Aorta (tissue), 5 donors: Measurements from ENCODE around the gene L1CAM. TPM values are rescaled to one million over a fixed set of nuclear protein-coding genes. Genes with fewer than 3 reads are reported as not detected.

Experiments used
- ATAC-seq: fragments of 200-7000 bp; cut with Tn5 transposase; one replicate; pipeline ENCODE4 v1.9.1; 2022; ENCODE audit warnings: moderate library complexity; ENCODE audit not compliant: low FRiP score
- DNase-seq, 2 donors: peaks; one replicate each; pipeline ENCODE4 v3.0.0-alpha.2; 2020
- H3K27ac ChIP-seq, 2 donors: one replicate each; pipeline ENCODE4 v1.5.1; 2013; ENCODE audit warnings: low read length in 2 of 2, mild to moderate bottlenecking in 2 of 2, moderate library complexity in 2 of 2, control low read depth in 1 of 2, inconsistent platforms in 1 of 2, low read depth in 1 of 2
- H3K27me3 ChIP-seq, 2 donors: one replicate each; pipeline ENCODE4 v1.6.1; 2013; ENCODE audit warnings: control low read depth in 1 of 2, low read length in 1 of 2, mild to moderate bottlenecking in 1 of 2, moderate library complexity in 1 of 2; ENCODE audit not compliant: insufficient read depth in 2 of 2, control insufficient read depth in 1 of 2
- H3K36me3 ChIP-seq, 2 donors: one replicate each; pipeline ENCODE4 v1.6.1; 2013; ENCODE audit warnings: control low read depth in 1 of 2, low read length in 1 of 2, mild to moderate bottlenecking in 1 of 2; ENCODE audit not compliant: insufficient read depth in 2 of 2, control insufficient read depth in 1 of 2
- H3K4me1 ChIP-seq, 2 donors: one replicate each; pipeline ENCODE4 v1.6.1; 2013; ENCODE audit warnings: low read length in 2 of 2, control low read depth in 1 of 2, mild to moderate bottlenecking in 1 of 2, moderate library complexity in 1 of 2; ENCODE audit not compliant: insufficient read depth in 2 of 2, control insufficient read depth in 1 of 2
- H3K4me3 ChIP-seq, 2 donors: one replicate each; pipeline ENCODE4 v1.5.1; 2013; ENCODE audit warnings: low read length in 2 of 2, control low read depth in 1 of 2, mild to moderate bottlenecking in 1 of 2
- H3K9me3 ChIP-seq: one replicate; pipeline ENCODE4 v1.6.1; 2013; ENCODE audit warnings: mild to moderate bottlenecking, low read length; ENCODE audit not compliant: control insufficient read depth
- WGBS, 2 donors: extraction: QIAGEN DNeasy Blood & Tissue Kit; methylation state at CpG; one replicate each; pipeline ENCODE4 v1.1.7; 2013; 5-methylcytosine and 5-hydroxymethylcytosine counted together
- intact Hi-C, 2 donors: fragments of 100-400 bp; cut with DNase I; formaldehyde crosslinking; loops; one replicate each; pipeline versions ENCODE4 v1.14.2 to v1.15.0; 2022
- polyA plus RNA-seq, 2 donors: library from polyadenylated mRNA; stranded (reverse); fragments of 200-250 nt; gene quantifications; one replicate each; pipeline ENCODE4 v1.2.3, GENCODE V29; 2013
- total RNA-seq, 2 donors: library from RNA; stranded (reverse); fragmentation: NEBNext Ultra II Directional; extraction: Animal tissue kit (Norgen Biotek cat#: 25700); gene quantifications; one replicate each; pipeline ENCODE4 v1.2.1, GENCODE V29; 2021
- donor health status: healthy with polysubstance abuse.
- donor health status: Bipolar disorder and iron deficiency.
- donor health status: DM: no; HTN: no; CAD: no.
- donor health status: DM: no; HTN: no; CAD: no.
- donor health status: DM: yes; HTN: yes; CAD: no.

The L1CAM gene
- total and polyA plus RNA-seq, 4 donors: 1.0 to 11.6 (median 4.3) TPM; not detected in 1

DNA sequence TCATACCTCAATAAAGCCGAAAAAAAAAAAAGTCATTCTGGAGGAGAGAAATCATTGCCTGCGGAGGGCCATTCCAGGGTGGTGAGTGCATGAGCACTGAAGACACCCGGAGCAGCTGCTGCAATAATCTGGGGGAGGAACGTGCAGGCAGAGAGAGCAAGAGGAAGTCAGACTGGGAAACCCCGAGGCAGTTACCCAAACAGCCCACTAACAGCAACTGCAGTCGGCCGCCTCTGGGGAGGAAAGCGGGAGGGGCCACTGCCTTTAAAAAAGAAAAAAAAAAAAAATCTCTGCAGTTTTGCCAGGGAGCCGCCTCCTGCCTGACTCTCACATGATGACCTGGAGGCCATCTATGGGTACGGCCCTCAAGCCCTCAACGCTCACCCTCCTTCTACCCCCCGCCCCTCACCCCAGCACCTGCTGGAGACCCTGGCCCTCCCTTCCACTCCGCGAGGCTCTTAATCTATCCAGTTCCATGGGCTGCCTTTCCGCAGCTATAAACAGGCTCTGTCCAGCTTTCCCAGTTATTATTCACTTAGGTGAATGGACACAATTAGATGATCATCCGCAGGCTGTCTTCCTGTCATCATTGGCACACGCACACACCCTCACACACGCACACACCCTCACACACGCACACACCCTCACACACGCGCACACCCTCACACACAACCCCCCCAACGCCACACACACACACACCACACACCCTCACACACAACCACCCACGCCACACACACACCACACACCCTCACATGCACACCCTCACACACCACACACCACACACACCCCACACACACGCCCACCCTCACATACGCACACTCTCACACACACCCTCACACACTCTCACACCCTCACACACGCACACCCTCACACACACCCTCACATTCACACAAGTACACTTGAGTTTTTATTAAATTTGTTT is 15.1 kb upstream of the L1CAM start:
- DNase-seq: peak; percentile 77 to 78
- intact Hi-C loops: no loop called here
- Histone ChIP-seq H3K9me3 (no peaks in the 10 kb centered on the region), H3K4me1 (no peaks in the 10 kb centered on the region), H3K4me3 (no peak overlapping the region), H3K27me3 (no peaks in the 10 kb centered on the region), H3K36me3 (no peaks in the 10 kb centered on the region), H3K27ac (no peak overlapping the region)
- 37 to 61% methylated on average over 25 to 26 of the region's 26 CpGs for WGBS, 2 donors
- ATAC-seq: no peak

DNA sequence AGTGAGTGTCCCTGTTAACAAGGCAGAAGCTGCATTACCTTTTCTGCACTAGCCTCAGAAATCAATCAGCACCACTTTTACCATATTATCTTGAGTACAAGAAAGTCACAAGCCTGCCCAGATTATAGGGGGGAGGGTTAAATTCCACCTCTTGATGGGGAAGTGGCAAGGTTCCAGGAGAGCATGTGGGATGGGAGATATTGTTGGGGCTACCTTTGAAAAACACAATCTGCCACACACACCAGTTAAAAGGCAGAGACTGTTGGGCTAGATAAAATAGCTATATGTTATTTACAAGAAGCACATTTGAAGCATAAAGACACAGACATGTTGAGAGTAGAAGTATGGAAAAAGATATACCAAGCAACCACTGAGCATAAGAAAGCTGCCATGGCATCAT is 11.9 kb upstream of the L1CAM start:
- intact Hi-C loops: no loop called here
- no peaks in the 10 kb centered on the region for H3K4me1 ChIP-seq
- H3K4me3 ChIP-seq: no peak overlapping the region
- H3K9me3 ChIP-seq: no peaks in the 10 kb centered on the region
- no peak for DNase-seq
- H3K36me3 ChIP-seq: no peaks in the 10 kb centered on the region
- ATAC-seq: no peak
- H3K27me3 ChIP-seq: no peaks in the 10 kb centered on the region
- no peak overlapping the region for H3K27ac ChIP-seq

DNA sequence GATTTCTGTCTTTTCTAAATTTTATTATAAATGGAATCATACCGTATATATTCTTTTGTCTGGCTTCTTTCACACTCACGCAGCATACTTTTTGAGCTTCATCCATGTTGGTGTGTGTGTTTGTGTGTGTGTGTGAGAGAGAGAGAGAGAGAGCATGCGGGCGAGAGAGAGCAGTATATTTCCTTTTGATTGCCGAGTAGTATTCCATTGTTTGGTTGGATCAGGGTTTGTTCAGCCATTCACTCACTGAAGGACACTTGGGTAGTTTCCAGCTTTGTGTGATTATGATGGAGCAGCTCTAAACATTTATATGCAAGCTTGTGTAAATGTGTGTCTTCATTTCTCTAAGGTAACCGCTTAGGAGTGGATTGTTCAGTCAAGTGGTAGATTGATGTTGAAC is 3.1 kb upstream of the L1CAM start:
- no peaks in the 10 kb centered on the region for H3K4me1 ChIP-seq
- DNase-seq (no peak), ATAC-seq (no peak)
- H3K27me3 ChIP-seq: no peaks in the 10 kb centered on the region
- no peaks in the 10 kb centered on the region for H3K36me3 ChIP-seq
- intact Hi-C loops: no loop called here
- WGBS, 2 donors: 93 to 94% methylated on average over 6 of the region's 6 CpGs
- no peaks in the 10 kb centered on the region for H3K9me3 ChIP-seq
- no peak overlapping the region for H3K27ac ChIP-seq
- no peak overlapping the region for H3K4me3 ChIP-seq

DNA sequence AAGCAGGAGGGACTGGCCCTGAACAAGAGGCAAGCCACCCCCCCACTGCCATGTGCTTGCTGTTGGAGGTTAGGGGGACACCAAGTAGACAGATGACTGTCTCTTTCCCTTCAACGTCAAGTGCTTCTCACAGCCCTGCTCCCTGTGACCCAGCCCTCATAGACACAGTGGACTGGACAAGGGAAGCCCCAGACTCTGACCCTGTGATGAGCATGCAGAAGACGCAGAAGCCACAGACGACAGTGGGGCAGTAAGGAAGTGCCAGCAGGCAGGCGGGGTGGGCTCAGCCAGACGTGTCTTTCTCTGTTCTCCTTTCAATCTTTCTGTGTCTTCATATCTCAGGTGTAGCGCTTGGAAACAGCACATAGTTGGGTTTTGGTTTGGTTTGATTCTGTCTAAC is 2.4 kb upstream of the L1CAM start:
- no peaks in the 10 kb centered on the region for H3K27me3 ChIP-seq
- WGBS, 2 donors: 61 to 66% methylated on average over 6 of the region's 6 CpGs

DNA sequence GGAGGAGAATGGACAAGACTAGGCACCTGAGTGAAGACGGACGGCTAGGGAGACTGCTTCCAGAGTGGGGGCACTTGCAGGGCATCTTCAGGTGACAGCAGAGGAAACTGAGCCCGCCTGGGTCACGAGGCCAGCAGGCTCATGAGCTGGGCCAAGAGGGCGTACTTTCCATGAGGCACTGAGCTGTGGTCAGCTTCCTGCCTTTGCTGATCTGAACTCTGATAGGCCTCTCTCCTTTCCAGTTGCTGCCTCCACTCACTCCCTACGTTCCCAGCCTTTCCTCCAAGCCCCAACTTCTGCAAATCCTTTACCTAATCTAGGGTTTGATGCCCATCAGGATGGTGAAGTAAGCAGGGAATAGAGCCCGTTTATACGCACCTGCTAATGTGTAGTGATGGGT is 1.4 kb upstream of the L1CAM start:
- intact Hi-C loops: no loop called here
- no peaks in the 10 kb centered on the region for H3K4me1 ChIP-seq
- 75 to 76% methylated on average over 8 of the region's 8 CpGs for WGBS, 2 donors
- H3K4me3 ChIP-seq: no peak overlapping the region
- H3K9me3 ChIP-seq: no peaks in the 10 kb centered on the region
- H3K36me3 ChIP-seq: no peaks in the 10 kb centered on the region
- no peak for ATAC-seq
- H3K27me3 ChIP-seq: no peaks in the 10 kb centered on the region
- H3K27ac ChIP-seq: no peak overlapping the region
- no peak for DNase-seq

More for the DNA sequence above, 2.4 kb upstream of the L1CAM start:
- Histone ChIP-seq H3K4me1 (no peaks in the 10 kb centered on the region), H3K9me3 (no peaks in the 10 kb centered on the region), H3K36me3 (no peaks in the 10 kb centered on the region), H3K27ac (no peak overlapping the region), H3K4me3 (no peak overlapping the region)
- intact Hi-C loops: no loop called here
- DNase-seq: no peak
- no peak for ATAC-seq

DNA sequence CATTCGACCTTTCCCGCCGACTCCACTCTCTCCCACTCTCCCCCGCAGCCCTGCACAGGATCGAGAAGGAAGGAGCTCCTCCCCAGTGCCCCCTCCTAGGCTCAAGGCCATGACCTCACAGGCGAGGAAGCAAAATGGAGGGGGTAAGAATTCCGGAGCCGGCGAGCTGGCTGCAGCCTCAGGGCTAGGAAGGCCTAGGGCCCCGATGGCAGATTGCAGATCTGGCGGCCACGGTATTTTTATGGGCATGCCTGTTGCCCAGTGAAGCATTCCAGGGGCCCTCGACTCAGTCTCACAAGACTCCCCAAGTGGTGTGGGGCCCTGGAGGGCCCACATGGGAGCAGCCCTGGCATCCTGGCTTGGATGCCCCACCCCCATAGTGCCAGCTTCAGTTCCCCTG is 942 bp upstream of the L1CAM start:
- Histone ChIP-seq H3K27me3 (no peaks in the 10 kb centered on the region), H3K4me3 (no peak overlapping the region)
- 22 to 28% methylated on average over 13 of the region's 13 CpGs for WGBS, 2 donors

DNA sequence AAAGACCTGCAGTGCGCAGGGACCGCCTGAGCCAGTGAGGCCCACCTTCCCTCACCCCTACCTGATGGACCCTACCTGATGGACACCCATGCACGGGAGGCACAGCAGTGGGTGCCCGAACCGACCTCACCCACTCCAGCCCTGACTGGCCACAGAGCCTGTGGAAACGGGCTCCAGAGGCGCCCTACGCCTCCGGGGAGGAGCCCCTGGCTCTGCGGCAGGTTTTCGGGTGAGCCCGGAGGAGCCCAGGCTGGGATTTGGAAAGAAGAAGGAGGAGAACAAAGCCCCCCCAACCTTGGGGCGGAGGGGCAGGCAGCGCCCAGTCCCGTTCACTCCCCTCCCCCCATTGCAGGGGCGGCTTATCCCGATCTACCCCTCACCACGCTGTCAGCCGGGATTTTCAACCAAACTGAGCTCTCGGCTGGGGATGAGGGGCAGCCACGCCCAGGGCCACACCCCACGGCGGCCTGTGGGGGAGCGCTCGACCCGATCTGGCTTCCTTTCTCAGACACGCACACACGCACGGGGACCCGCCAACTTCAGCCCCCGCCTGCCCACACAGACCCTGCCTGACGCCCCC is 675 bp downstream of the L1CAM start:
- no peaks in the 10 kb centered on the region for H3K36me3 ChIP-seq
- DNase-seq: no peak
- 4 to 16% methylated on average over 30 to 32 of the region's 32 CpGs for WGBS, 2 donors
- no peaks in the 10 kb centered on the region for H3K4me1 ChIP-seq
- H3K27me3 ChIP-seq: no peaks in the 10 kb centered on the region
- intact Hi-C loops: no loop called here
- H3K4me3 ChIP-seq: no peak overlapping the region
- no peaks in the 10 kb centered on the region for H3K9me3 ChIP-seq
- no peak overlapping the region for H3K27ac ChIP-seq
- no peak for ATAC-seq

More for the DNA sequence above, 942 bp upstream of the L1CAM start:
- intact Hi-C loops: no loop called here
- Histone ChIP-seq H3K36me3 (no peaks in the 10 kb centered on the region), H3K27ac (no peak overlapping the region), H3K4me1 (no peaks in the 10 kb centered on the region), H3K9me3 (no peaks in the 10 kb centered on the region)
- DNase-seq: no peak
- no peak for ATAC-seq

DNA sequence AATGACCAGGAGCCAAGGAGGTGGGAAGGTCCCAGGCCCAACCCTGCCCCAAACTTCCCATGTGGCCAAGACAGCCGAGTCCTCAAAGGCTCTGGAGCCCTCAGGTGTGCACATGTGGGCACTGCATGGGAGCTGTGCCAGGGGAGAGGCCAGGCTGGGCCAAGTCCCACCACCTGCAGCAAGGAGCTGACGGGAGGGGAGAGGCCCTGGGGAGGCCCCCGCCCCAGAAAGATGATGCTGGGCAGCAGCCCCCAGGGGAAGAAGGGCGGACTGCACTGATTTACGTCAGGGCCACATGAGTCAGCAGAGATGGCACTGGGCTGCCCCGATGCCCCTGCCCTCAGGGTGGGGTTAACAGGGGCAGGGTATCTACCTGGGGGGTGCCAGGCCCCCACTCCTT is 1.4 kb downstream of the L1CAM start:
- intact Hi-C loops: no loop called here
- Histone ChIP-seq H3K9me3 (no peaks in the 10 kb centered on the region), H3K4me3 (no peak overlapping the region), H3K27ac (no peak overlapping the region), H3K36me3 (no peaks in the 10 kb centered on the region), H3K27me3 (no peaks in the 10 kb centered on the region), H3K4me1 (no peaks in the 10 kb centered on the region)
- ATAC-seq (no peak), DNase-seq (no peak)
- WGBS, 2 donors: 43 to 53% methylated on average over 6 of the region's 6 CpGs

DNA sequence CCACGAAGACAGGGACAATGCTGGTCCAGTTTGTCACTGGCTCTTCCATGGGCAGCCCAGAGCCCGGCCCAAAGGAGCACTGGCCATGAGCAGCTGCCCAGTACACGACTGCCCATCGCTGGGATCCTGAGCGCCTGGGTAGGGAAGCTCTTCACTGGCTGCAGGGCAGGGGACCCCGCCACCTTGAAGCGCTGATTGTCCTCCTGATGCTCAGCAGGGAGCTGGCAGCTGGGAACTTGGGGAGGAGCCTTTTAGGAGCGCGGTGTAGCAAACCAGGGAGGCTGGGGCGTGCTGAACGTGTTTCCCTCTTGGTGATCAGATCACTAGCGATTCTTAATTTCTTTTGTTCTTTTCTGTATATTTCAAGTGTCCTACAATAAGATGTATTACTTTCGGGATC is 1.8 kb downstream of the L1CAM start:
- Histone ChIP-seq H3K9me3 (no peaks in the 10 kb centered on the region), H3K36me3 (no peaks in the 10 kb centered on the region), H3K4me3 (no peak overlapping the region), H3K4me1 (no peaks in the 10 kb centered on the region), H3K27me3 (no peaks in the 10 kb centered on the region), H3K27ac (no peak overlapping the region)
- DNase-seq: no peak
- no peak for ATAC-seq
- 48 to 50% methylated on average over 13 of the region's 13 CpGs for WGBS, 2 donors
- intact Hi-C loops: no loop called here
